GM12878 (cell line): ENCODE data around the gene SYT1. TPM values are rescaled to one million over a fixed set of nuclear protein-coding genes. Genes with fewer than 3 reads are reported as not detected.

Experiments used
- ATAC-seq: fragments of 200-7000 bp; cut with Tn5 transposase; 3 replicates; pipeline ENCODE4 v1.9.1; 2020; ENCODE audit warnings: mild to moderate bottlenecking, moderate library complexity
- BruUV-seq: library from RNA; stranded (reverse); fragments of 400-500 nt; replicated peaks from 2 replicates; lab custom pipeline; 2021; lab: Mats Ljungman, UMichigan
- CTCF ChIA-PET: fragments of 300-600 bp; sonication (Branson Sonifier 250); formaldehyde crosslinking; extraction: SDS; loops from one replicate; lab custom pipeline; 2021; ENCODE audit warnings: inconsistent platforms; lab: Yijun Ruan, JAX
- POLR2A ChIA-PET: fragments of 350-600 bp; formaldehyde crosslinking; extraction: SDS; loops from one replicate; lab custom pipeline; 2021; ENCODE audit warnings: inconsistent platforms; lab: Charles Lee
- RAD21 ChIA-PET: fragments of 300-600 bp; sonication (Branson Sonifier 250); formaldehyde crosslinking; loops from one replicate; lab custom pipeline; 2023; ENCODE audit warnings: antibody characterized with exemption; ENCODE audit not compliant: unreplicated experiment; lab: Charles Lee
- SMC1A ChIA-PET: fragments of 300-600 bp; sonication (Branson Sonifier 250); formaldehyde crosslinking; loops from one replicate; lab custom pipeline; 2023; ENCODE audit not compliant: unreplicated experiment, uncharacterized antibody; lab: Charles Lee
- DNase-seq: peaks from one replicate; pipeline ENCODE4 v3.0.0-alpha.2; 2011; ENCODE audit warnings: low read depth, low spot score
- FAIRE-seq: peaks from 3 replicates; lab custom pipeline; 2011; peaks lifted over from hg19 to GRCh38; lab: Jason Lieb, UNC
- H2AFZ ChIP-seq: 2 replicates; pipeline ENCODE4 v1.6.0; 2011; ENCODE audit warnings: low read depth, low read length, control low read depth; ENCODE audit not compliant: control insufficient read depth
- H3K27ac ChIP-seq: 2 replicates; pipeline ENCODE4 v1.5.1; 2011; ENCODE audit warnings: control low read depth; ENCODE audit not compliant: control insufficient read depth, insufficient read depth
- H3K27me3 ChIP-seq, 2 experiments: replicated peaks in 1 of 2; 2 replicates each; pipeline versions ENCODE4 v1.6.0 to v1.6.1; 2011; ENCODE audit warnings: low read length in 1 of 2; ENCODE audit not compliant: control insufficient read depth in 2 of 2, insufficient read depth in 2 of 2
- H3K36me3 ChIP-seq, 2 experiments: 2 replicates each; pipeline ENCODE4 v1.5.1; 2011; ENCODE audit warnings: low read length in 1 of 2; ENCODE audit not compliant: control insufficient read depth in 2 of 2, insufficient read depth in 2 of 2
- H3K4me1 ChIP-seq: 2 replicates; pipeline ENCODE4 v1.6.1; 2011; ENCODE audit warnings: mild to moderate bottlenecking, low read length, moderate library complexity, mixed read lengths; ENCODE audit not compliant: control insufficient read depth, insufficient read depth
- H3K4me2 ChIP-seq: 2 replicates; pipeline ENCODE4 v1.6.0; 2011; ENCODE audit warnings: control low read depth; ENCODE audit not compliant: control insufficient read depth, insufficient read depth
- H3K4me3 ChIP-seq: fragments of 200-600 bp; sonication (generic); 2 replicates; pipeline ENCODE4 v1.5.1; 2016
- H3K79me2 ChIP-seq: 2 replicates; pipeline ENCODE4 v1.6.0; 2011; ENCODE audit warnings: low read length; ENCODE audit not compliant: control insufficient read depth, insufficient read depth
- H3K9ac ChIP-seq: 2 replicates; pipeline ENCODE4 v1.8.0; 2011; ENCODE audit warnings: low read length, control low read depth, mixed read lengths; ENCODE audit not compliant: control insufficient read depth, insufficient read depth
- H3K9me3 ChIP-seq: replicated peaks from 3 replicates; pipeline ENCODE4 v1.5.1; 2011; ENCODE audit warnings: mild to moderate bottlenecking, low read length; ENCODE audit not compliant: control insufficient read depth, insufficient read depth
- H4K20me1 ChIP-seq: 2 replicates; pipeline ENCODE4 v1.6.0; 2011; ENCODE audit not compliant: control insufficient read depth, insufficient read depth
- CBX3 ChIP-seq: fragments of 200-600 bp; sonication (generic); IDR thresholded peaks from 2 replicates; pipeline ENCODE4 v1.6.1; 2016; ENCODE audit warnings: low read depth, borderline replicate concordance
- HCFC1 ChIP-seq: fragments of 150-350 bp; IDR thresholded peaks from 2 replicates; pipeline ENCODE4 v1.6.1; 2014; ENCODE audit warnings: low read length
- MYC ChIP-seq: IDR thresholded peaks from 2 replicates; pipeline ENCODE4 v1.6.1; 2011; ENCODE audit warnings: mild to moderate bottlenecking, low read length, moderate library complexity, inconsistent platforms; ENCODE audit not compliant: insufficient read depth, insufficient replicate concordance, insufficient read length, severe bottlenecking
- NFYB ChIP-seq: IDR thresholded peaks from 2 replicates; pipeline ENCODE4 v1.6.1; 2011; ENCODE audit warnings: low read depth, mild to moderate bottlenecking, low read length, improper control_type of control experiment, moderate library complexity; ENCODE audit not compliant: insufficient read depth
- NR2C2 ChIP-seq: IDR thresholded peaks from 2 replicates; pipeline ENCODE4 v1.6.1; 2011; ENCODE audit warnings: borderline replicate concordance, low read depth; ENCODE audit not compliant: control insufficient read depth, insufficient read length
- SKIL ChIP-seq: fragments of 450-650 bp; IDR thresholded peaks from 2 replicates; pipeline ENCODE4 v1.6.1; 2017; ENCODE audit warnings: mild to moderate bottlenecking, low read depth, inconsistent platforms; ENCODE audit not compliant: poor library complexity, severe bottlenecking
- TAF1 ChIP-seq: IDR thresholded peaks from 2 replicates; pipeline ENCODE4 v1.6.1; 2011; ENCODE audit warnings: mild to moderate bottlenecking, low read depth, low read length, borderline replicate concordance
- YY1 ChIP-seq: IDR thresholded peaks from 2 replicates; pipeline ENCODE4 v1.6.1; 2011; ENCODE audit warnings: low read depth, mild to moderate bottlenecking, low read length
- ZNF207 ChIP-seq: fragments of 450-650 bp; IDR thresholded peaks from 2 replicates; pipeline ENCODE4 v1.6.1; 2014; ENCODE audit warnings: antibody characterized with exemption, mild to moderate bottlenecking, borderline replicate concordance
- ZNF687 ChIP-seq: fragments of 450-650 bp; IDR thresholded peaks from 2 replicates; pipeline ENCODE4 v1.6.1; 2017; ENCODE audit warnings: mild to moderate bottlenecking, moderate library complexity
- ZSCAN29 ChIP-seq: fragments of 450-650 bp; IDR thresholded peaks from 2 replicates; pipeline ENCODE4 v1.6.1; 2017; ENCODE audit warnings: mild to moderate bottlenecking, moderate library complexity
- WGBS: methylation state at CpG from one replicate; pipeline ENCODE4 v1.1.6; 2016; ENCODE audit warnings: low lambda C conversion rate; ENCODE audit not compliant: insufficient replicate concordance, insufficient coverage; ENCODE audit errors: missing lambda C conversion rate; 5-methylcytosine and 5-hydroxymethylcytosine counted together
- in situ Hi-C: fragments of 300-500 bp; cut with MboI; formaldehyde crosslinking; loops from 9 replicates; pipeline ENCODE4 v1.14.3; 2018; ENCODE audit warnings: mixed read lengths
- intact Hi-C: fragments of 100-400 bp; cut with micrococcal nuclease; formaldehyde crosslinking; loops from one replicate; pipeline ENCODE4 v1.14.2; 2022; ENCODE audit not compliant: unreplicated experiment
- polyA plus RNA-seq, 11 experiments: library from polyadenylated mRNA; depleted of rRNA in 4 of 11; unstranded in 6 of 11; stranded (reverse) in 5 of 11; fragments of >200 nt; fragmentation: Nextera tagmentation in 4 of 11; fragmentation: Illumina TruSeq in 1 of 11; extraction: Ambion mirVana in 4 of 11; extraction: Trizol in 1 of 11; gene quantifications; 1 replicate in 1 of 11; 2 replicates in 10 of 11; pipeline versions ENCODE4 v1.2.1 to v1.2.3, GENCODE V29; 2011 to 2016; ENCODE audit warnings: inconsistent platforms in 2 of 11, missing spikeins in 2 of 11, low read depth in 1 of 11
- total RNA-seq, 4 experiments: library from RNA; depleted of rRNA in 3 of 4; stranded (reverse); fragments of >200 nt in 3 of 4; fragmentation: Illumina TruSeq in 1 of 4; extraction: Trizol in 1 of 4; gene quantifications; 2 replicates each; pipeline versions ENCODE4 v1.2.1 to v1.2.3, GENCODE V29; 2013 to 2021

Gene SYT1
- total and polyA plus RNA-seq, 10 of the 15 experiments (the other 5 are each of a cell fraction or from before 2014, with no cell fraction given), result 0.10 to 0.28 TPM; not detected in 8

- FAIRE-seq (no peak), DNase-seq (no peak), ATAC-seq (no peak)
- intact Hi-C loops, result no loop called here
- ChIA-PET CTCF (interaction anchor here (1.4 to 1.9 kb wide), 3 partner anchors 10 to 19 kb away, joined by 3 to 6 read pairs (median 3); no protein-coding TSS in a partner anchor), SMC1A (interaction anchor here (1.2 to 1.6 kb wide), 3 partner anchors 11 to 397 kb away, joined by 3 to 6 read pairs (median 3); no protein-coding TSS in a partner anchor), RAD21 (interaction anchor here (0.6 kb wide), 1 partner anchor 1491 kb away, joined by 4 read pairs; no protein-coding TSS in a partner anchor), POLR2A (no interaction called here)
- Histone ChIP-seq H3K4me2 (no peak overlapping the region), H3K36me3 (no peaks in the 10 kb centered on the region), H3K9ac (no peak overlapping the region), H3K4me3 (no peak overlapping the region), H3K4me1 (no peaks in the 10 kb centered on the region), H2AFZ (no peak overlapping the region), H3K27ac (no peak overlapping the region), H3K79me2 (no peaks in the 10 kb centered on the region), H3K27me3 (no peaks in the 10 kb centered on the region), H4K20me1 (no peaks in the 10 kb centered on the region), H3K9me3 (no peaks in the 10 kb centered on the region)
- BruUV-seq, result no TSS peak
- 72% methylated on average over 3 of the region's 3 CpGs for WGBS
- in situ Hi-C loops, result no loop called here
- TF ChIP-seq YY1 (no peak), HCFC1 (no peak), TAF1 (no peak)
Measured at GRCh38 chr12:79288911-79289310, 424.3 kb downstream of the SYT1 start.

DNA sequence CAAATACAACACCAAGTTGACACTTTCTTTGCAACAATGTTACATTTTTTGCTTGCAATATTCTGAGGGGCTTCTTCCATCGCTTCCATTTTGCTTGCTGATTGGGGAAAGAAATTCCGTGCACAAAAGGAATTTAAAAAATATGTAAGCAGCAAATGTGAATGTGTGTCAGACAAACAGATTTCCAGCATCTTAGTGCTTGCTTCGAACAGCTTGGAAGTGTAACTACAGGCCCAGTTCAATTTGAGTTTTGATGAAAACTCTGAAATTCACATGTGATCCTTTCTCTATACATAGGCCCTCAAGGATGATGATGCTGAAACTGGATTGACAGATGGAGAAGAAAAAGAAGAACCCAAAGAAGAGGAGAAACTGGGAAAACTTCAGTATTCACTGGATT, 427.1 kb downstream of the SYT1 start:
- BruUV-seq, result no TSS peak
- CTCF ChIA-PET, result interaction anchor here (0.7 kb wide), 1 partner anchor 36 kb away, joined by 3 read pairs; no protein-coding TSS in a partner anchor
- Histone ChIP-seq H3K4me1 (no peaks in the 10 kb centered on the region), H3K79me2 (no peaks in the 10 kb centered on the region), H3K9ac (no peak overlapping the region), H3K4me3 (no peak overlapping the region), H3K9me3 (no peaks in the 10 kb centered on the region), H3K27me3 (no peaks in the 10 kb centered on the region), H4K20me1 (no peaks in the 10 kb centered on the region), H3K36me3 (no peaks in the 10 kb centered on the region), H2AFZ (no peak overlapping the region), H3K4me2 (no peak overlapping the region), H3K27ac (no peak overlapping the region)
- SMC1A ChIA-PET, result no interaction called here
- intact Hi-C loops (no loop called here), in situ Hi-C loops (no loop called here)
- RAD21 ChIA-PET, result no interaction called here
- FAIRE-seq, result no peak
- POLR2A ChIA-PET, result no interaction called here
- WGBS, result 19% methylated on average over 3 of the region's 3 CpGs
- no peak for DNase-seq
- ATAC-seq, result no peak
- TF ChIP-seq SKIL (no peak), NR2C2 (no peak), MYC (no peak), NFYB (no peak), ZNF687 (no peak), ZSCAN29 (no peak), ZNF207 (no peak), CBX3 (no peak)
